Measurements from ENCODE around the gene PISD. TPM values are rescaled to one million over a fixed set of nuclear protein-coding genes. Genes with fewer than 3 reads are reported as not detected.

Gene PISD
- total RNA-seq, 1 donor = 37.3 TPM

GRCh38 chr22:31585161-31585859, 76.7 kb downstream of the PISD start:
- TF ChIP-seq CTCF (IDR thresholded peaks at IDR 0.05; ENCODE audit: extremely low read depth, low read depth, low read length) = no peak
- Histone ChIP-seq H3K27ac (ENCODE audit: low read depth, low read length) (peak overlapping the region; percentile 91), H3K79me2 (ENCODE audit: insufficient read depth, low read length) (no peaks in the 10 kb centered on the region), H4K20me1 (ENCODE audit: insufficient read depth, low read length) (no peaks in the 10 kb centered on the region), H2AFZ (ENCODE audit: low read length) (no peak overlapping the region), H3K4me1 (ENCODE audit: insufficient read depth, low read length) (peaks cover 37% of the 10 kb centered on the region), H3K4me2 (ENCODE audit: insufficient read depth, low read length) (peak overlapping the region; percentile 62), H3K27me3 (ENCODE audit: insufficient read depth, low read length) (no peaks in the 10 kb centered on the region), H3K36me3 (ENCODE audit: insufficient read depth, low read length) (peaks cover 11% of the 10 kb centered on the region), H3K4me3 (ENCODE audit: insufficient read depth, low read length) (no peak overlapping the region), H3K9me3 (ENCODE audit: low read depth, low read length) (no peaks in the 10 kb centered on the region)
- DNase-seq (ENCODE audit: insufficient read length, low spot score, missing footprints) = no peak

- TF ChIP-seq CTCF (IDR thresholded peaks at IDR 0.05; ENCODE audit: extremely low read depth, low read depth, low read length) = no peak
- Histone ChIP-seq H3K27me3 (ENCODE audit: insufficient read depth, low read length) (no peaks in the 10 kb centered on the region), H2AFZ (ENCODE audit: low read length) (no peak overlapping the region), H3K4me3 (ENCODE audit: insufficient read depth, low read length) (no peak overlapping the region), H3K36me3 (ENCODE audit: insufficient read depth, low read length) (peaks cover 11% of the 10 kb centered on the region), H4K20me1 (ENCODE audit: insufficient read depth, low read length) (no peaks in the 10 kb centered on the region), H3K79me2 (ENCODE audit: insufficient read depth, low read length) (no peaks in the 10 kb centered on the region), H3K4me1 (ENCODE audit: insufficient read depth, low read length) (peaks cover 37% of the 10 kb centered on the region), H3K9me3 (ENCODE audit: low read depth, low read length) (no peaks in the 10 kb centered on the region), H3K27ac (ENCODE audit: low read depth, low read length) (peak overlapping the region; percentile 91), H3K4me2 (ENCODE audit: insufficient read depth, low read length) (peak overlapping the region; percentile 62)
- no peak for DNase-seq (ENCODE audit: insufficient read length, low spot score, missing footprints)
Measured at GRCh38 chr22:31584804-31585160, 77.2 kb downstream of the PISD start.

- Histone ChIP-seq H3K36me3 (ENCODE audit: insufficient read depth, low read length) (peaks cover 11% of the 10 kb centered on the region), H3K9me3 (ENCODE audit: low read depth, low read length) (no peaks in the 10 kb centered on the region), H4K20me1 (ENCODE audit: insufficient read depth, low read length) (no peaks in the 10 kb centered on the region), H2AFZ (ENCODE audit: low read length) (no peak overlapping the region), H3K4me3 (ENCODE audit: insufficient read depth, low read length) (no peak overlapping the region), H3K4me2 (ENCODE audit: insufficient read depth, low read length) (peak overlapping the region; percentile 62), H3K79me2 (ENCODE audit: insufficient read depth, low read length) (no peaks in the 10 kb centered on the region), H3K27ac (ENCODE audit: low read depth, low read length) (peak overlapping the region; percentile 91), H3K27me3 (ENCODE audit: insufficient read depth, low read length) (no peaks in the 10 kb centered on the region), H3K4me1 (ENCODE audit: insufficient read depth, low read length) (peaks cover 37% of the 10 kb centered on the region)
- DNase-seq (ENCODE audit: insufficient read length, low spot score, missing footprints) = peak; percentile 58
- TF ChIP-seq CTCF (IDR thresholded peaks at IDR 0.05; ENCODE audit: extremely low read depth, low read depth, low read length) = no peak
Measured at GRCh38 chr22:31583861-31584485, 78.0 kb downstream of the PISD start.

GRCh38 chr22:31579835-31580242, 82.2 kb downstream of the PISD start:
- Histone ChIP-seq H3K36me3 (ENCODE audit: insufficient read depth, low read length) (peaks cover 6% of the 10 kb centered on the region), H4K20me1 (ENCODE audit: insufficient read depth, low read length) (no peaks in the 10 kb centered on the region), H3K27me3 (ENCODE audit: insufficient read depth, low read length) (no peaks in the 10 kb centered on the region), H2AFZ (ENCODE audit: low read length) (no peak overlapping the region), H3K27ac (ENCODE audit: low read depth, low read length) (no peak overlapping the region), H3K4me3 (ENCODE audit: insufficient read depth, low read length) (no peak overlapping the region), H3K4me1 (ENCODE audit: insufficient read depth, low read length) (peaks cover 13% of the 10 kb centered on the region), H3K79me2 (ENCODE audit: insufficient read depth, low read length) (no peaks in the 10 kb centered on the region), H3K4me2 (ENCODE audit: insufficient read depth, low read length) (no peak overlapping the region), H3K9me3 (ENCODE audit: low read depth, low read length) (no peaks in the 10 kb centered on the region)
- no peak for DNase-seq (ENCODE audit: insufficient read length, low spot score, missing footprints)
- no peak for TF ChIP-seq CTCF (IDR thresholded peaks at IDR 0.05; ENCODE audit: extremely low read depth, low read depth, low read length)

Data from osteoblast (primary cell).